ENCODE data around the gene CYP19A1.

CYP19A1 gene
- 0 to 0.04 (median 0) reads per million in 3 experiments for total RNA-seq

DNA sequence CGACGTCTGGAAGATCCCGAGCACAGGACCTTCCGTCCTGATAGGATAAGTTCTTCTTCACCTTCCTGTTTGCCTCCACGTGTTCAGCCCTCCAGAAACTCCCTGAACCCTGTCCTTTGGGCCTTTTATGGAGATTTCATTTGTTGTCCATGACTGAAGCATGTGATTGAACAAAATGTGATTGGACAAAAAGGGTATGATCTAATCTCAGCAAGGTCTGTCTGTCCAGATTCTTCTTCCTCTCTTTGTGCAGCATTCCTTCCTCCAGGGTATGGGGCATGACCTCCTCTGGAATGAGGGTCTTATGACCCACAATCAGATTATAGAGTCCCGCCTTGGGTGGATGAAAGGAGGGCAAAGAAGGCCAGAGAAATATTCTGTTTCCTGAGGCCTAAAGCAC is at the start of gene CYP19A1:
CYP19A1 (minus strand) TSS at position 101 of the 400 bp plus-strand sequence. CDS start 95,684 bp downstream, outside the sequence.
- no peak for DNase-seq

DNA sequence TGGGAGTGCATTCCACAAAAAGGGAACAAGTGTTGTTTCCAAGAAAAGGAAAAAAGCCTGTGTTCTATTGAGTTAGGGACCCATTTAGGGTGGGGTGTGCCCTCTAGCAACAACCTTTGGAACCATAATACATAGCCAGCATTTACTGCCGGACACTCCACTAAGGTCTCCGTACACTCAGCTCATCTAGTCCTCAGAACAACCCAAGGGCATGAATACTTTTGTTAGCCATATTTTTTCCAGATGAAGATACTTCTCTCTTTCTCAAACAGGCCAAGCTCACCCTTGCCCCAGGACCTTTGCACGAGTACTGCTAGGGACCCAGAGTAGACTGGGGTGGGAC is 49.3 kb upstream of the CYP19A1 start:
- DNase-seq: no peak

DNA sequence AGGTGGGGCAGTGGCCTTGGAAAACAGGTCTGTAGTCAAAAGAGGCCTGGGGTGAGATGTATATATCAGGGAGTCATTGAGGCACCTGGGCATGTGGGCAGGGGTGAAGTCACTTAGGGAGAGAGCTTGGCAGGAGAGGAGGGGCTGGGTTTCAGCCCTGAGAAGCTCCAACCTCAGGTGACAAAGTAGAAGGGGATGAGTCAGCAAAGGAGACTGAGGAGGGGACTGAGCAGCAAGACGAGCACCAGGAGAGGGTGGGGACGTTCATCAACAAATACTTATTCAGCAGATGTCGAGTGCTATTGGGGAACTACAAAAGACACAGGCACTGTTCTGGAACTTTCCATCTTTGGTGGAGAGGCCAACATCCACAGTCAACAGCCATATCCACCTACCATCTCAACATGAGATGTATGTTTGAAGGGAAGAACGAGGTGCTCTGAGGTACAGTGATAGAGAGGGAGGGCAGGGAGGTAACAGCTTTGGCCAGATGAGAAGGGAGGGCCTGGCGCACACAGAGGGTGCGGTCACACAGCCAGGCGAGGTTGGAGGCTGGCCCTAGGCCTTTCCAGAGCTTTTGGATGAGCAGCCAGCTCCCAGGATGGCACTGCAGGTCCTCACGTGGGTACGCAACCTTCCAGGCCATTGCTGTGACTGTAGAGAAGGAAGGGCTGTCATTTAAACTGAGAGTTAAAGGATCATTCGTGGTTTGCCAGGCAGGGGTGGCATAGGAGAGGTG is 48.7 kb upstream of the CYP19A1 start:
- no peak for DNase-seq

DNA sequence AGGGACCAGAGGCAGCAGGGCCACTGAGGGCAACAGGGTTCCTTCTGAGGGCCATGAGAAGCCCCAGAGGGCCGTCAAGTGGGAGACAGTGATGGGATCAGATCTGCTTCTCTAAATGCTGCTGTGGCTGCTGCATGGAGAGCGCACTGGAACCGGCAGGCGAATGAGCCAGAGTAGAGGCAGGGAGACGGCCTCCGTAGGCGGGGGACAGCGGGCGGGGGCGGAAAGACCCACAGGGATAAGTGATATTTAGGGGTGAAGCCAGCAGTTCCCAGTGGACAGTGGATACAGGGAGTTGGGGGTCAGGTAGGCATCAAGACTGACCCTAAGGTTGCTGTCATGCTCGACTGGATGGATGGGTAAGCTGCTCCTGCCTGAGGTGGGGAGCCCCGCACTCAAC is 48.1 kb upstream of the CYP19A1 start:
- DNase-seq: no peak

DNA sequence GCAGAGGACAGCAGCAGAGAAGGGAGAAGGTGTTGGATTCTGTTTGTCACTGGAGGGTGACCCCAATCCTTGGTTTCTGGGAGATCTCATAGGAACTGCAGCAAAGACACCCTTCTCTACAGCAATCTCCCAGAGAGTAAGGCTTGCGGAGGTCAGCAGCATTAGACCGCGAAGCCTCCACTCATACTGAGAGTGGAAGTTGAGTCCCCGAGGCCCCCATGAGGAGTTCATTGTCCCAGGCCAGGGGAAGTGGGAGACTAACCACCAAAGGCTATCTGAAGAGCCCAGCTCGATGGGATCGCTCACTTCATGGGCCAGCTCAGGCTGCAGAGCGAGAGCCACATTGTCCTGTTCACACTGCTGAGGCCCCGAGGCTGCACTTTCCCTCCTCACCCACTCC is 47.6 kb upstream of the CYP19A1 start:
- no peak for DNase-seq

DNA sequence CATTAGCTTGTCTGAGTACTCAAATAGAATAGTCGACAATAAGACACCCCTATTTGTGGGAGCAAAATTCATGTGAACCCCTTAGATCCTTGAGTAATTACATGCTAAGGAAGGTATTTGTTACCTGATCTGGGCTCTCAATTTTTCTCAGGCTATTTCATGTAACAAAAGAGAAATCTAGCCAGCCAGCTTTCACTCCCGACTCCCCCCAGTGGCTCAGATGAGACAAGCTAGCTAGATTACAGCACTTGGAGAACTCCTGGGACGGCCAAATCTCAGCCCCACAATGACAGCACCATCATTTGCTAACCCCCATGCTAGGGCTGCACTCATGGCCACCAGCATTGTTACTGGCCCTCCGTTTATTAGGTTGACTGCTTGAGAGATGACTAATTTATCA is 44.4 kb upstream of the CYP19A1 start:
- no peak for DNase-seq

DNA sequence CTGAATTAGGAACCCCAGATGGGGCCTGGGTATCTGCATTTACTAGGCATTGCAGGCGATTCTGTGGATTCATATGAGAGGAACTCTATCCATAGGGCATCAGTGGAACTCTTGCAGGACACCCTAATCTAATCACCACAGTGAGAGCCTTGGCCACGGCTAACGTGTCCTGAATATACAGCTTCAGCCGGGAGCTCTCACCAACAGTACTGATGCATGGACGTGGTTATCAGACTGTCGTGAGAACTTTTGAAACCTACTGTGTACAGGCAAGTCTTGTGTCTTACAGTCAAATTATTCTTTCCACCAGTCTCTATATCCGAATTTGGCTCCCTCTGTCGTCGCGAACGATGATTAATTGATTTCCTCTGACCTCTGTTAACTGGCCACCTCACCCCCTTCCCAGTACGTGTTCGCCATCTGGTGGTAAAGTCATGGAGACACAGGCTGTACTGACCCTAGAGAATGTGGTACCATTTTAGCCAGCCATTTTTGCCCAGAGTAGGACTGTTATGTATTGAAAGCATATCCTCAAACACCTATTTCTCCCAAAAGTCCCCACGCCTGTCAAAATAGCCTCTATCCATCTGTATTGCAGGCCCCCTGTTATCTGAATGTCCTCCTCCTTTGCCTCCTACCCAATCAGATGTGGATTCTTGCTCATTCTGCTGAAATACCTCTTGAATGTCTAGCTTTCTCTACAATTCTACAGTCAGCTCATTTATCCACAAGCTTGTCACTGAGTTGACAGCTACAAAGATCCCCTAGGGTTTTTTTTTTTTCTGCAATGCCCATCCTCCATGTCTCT is 42.8 kb upstream of the CYP19A1 start:
- no peak for DNase-seq

DNA sequence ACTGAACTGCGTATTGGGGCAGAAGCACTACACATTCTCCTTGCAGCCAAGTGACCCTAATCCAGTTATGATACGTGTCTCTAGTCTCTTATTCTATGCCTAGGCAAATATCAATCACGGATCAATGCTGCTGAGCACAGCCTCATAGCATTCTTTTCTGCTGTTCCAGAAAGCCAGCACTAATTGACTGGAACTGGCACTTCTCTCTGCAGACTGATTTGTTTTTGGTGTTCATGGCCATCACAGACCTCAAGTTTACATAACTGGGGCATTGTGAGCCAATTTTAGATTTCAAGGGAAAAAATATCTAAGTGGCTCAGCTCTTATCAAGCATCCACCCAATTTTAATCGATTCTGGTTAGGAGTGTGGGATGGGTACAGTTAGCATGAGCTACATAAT is 41.0 kb upstream of the CYP19A1 start:
- no peak for DNase-seq

DNA sequence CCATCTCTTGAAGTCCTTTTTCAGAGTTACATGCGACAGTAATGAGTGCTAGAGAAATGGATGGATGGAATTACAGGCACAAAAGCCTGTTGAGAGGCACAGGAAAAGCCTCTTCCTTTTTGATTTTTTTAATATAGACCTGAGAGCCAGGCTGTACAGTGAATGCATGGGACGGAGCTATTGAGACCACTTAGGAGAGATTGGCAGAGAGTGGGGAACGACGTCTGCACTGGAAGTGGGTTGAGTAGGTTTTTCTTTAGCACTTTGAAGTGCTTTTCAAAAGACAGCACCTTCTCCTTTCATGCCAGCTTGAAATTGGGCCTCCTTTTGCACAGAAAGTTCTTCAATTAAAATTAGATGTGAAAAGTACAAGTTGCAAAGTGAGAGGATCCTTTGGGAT is 40.0 kb upstream of the CYP19A1 start:
- DNase-seq: no peak

DNA sequence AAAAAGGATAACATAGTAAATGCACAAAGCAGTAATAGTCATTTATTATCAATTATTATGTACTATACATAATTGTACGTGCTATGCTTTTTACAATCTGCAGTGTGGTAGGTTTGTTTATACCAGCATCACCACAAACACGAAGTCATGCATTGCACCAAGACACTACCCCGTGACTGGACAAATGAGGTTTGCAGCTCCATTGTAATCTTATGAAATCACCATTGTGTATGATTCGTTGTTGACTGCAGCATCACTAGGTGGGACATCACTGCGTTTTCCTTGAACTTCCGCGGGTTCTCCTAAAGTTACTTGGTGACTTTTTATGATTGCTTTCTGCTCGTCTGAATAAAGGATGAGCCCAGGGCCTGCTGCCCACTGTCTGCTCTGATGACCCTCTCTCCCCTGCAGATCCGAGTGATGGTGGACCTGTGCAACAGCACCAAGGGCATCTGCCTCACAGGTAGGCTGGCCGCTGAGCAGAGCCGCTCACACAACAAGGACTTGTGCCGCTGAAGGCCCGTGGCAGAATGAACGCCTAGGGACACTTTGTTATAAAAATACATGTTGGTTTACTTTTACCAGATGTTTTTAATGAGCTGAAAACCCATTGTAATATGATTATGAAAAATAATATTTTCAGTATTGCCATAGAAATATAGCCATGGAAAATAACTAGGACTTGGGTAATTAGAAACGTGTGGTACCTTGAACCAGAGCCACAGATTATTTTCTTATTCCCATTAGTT is 38.8 kb upstream of the CYP19A1 start:
- no peak for DNase-seq

DNA sequence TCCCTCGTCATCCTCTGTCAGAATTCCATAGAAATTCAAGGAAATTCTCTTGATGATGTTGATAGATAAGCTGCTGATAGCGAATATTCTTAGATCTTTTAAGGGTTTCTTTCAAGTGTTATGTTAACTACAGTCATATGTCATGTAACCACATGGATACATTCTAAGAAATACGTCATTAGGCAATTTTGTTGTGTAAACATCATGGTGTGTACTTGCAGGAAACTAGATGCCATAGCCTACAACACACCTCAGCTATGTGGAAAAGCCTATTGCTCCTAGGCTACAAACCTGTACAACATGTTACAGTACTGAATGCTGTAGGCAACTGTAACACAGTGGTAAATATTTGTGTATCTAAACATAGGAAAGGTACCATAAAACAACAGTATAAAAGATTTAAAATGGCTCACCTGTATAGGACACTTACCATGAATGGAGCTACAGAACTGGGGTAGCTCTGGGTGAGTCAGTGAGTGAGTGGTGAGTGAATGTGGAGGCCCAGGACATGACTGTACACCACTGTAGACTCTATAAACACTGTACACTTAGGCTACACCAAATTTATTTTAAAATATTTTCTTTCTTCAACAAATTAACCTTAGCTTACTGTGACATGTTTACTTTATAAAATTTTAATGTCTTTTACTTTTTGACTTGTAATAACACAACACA is 37.7 kb upstream of the CYP19A1 start:
- no peak for DNase-seq

DNA sequence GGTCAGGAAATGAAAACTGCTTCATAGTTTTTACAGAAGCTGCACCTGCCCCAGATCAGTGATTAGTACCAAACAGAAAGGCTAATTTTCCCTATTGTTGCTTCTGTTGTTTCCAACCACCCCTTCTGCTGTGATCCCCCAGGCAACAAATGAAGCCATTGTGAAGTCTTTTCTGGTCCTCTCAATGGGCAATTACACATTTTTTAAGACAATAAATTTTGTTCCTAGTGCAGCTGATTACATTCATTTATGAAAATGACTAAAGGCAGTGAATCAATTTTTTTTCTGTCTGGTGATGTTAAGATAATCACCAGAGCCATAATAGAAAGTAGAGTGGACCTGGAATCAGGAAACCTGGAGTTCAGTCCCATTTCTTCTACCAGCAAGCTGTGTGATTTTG is 35.7 kb upstream of the CYP19A1 start:
- no peak for DNase-seq

DNA sequence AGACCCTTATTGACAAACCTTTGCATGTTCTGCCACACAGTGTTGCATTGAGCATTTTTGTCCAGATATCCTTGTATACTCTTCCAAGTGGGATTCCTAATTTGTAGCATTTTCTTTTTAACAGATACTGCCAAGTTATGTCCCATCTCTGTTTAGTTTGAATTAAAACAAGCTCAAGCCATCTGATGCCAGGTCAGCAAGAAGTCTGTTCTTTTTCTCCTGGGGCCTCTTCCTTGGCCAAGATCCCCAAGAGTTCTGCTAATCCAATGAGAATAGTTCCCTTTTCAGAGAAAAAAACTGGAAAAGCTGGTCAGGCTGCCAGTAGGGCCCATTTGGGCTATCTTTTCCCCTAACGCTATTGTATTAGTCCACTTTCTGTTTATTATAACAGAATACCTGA is 32.9 kb upstream of the CYP19A1 start:
- no peak for DNase-seq

DNA sequence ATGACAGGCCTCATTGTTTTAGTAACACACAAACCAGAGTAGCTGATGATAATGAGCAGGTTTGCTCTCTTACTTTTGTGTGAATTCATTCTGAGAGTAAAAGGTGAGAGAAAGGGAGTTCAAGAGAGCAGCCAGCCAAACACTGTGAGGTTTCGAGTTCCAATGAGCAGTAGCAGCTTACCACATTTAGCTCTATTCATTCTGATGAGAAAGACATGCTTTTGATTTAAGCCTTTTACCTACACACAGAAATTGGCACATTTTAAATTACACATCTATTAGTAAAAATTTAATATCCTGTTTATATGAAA is 31.0 kb upstream of the CYP19A1 start:
- no peak for DNase-seq

DNA sequence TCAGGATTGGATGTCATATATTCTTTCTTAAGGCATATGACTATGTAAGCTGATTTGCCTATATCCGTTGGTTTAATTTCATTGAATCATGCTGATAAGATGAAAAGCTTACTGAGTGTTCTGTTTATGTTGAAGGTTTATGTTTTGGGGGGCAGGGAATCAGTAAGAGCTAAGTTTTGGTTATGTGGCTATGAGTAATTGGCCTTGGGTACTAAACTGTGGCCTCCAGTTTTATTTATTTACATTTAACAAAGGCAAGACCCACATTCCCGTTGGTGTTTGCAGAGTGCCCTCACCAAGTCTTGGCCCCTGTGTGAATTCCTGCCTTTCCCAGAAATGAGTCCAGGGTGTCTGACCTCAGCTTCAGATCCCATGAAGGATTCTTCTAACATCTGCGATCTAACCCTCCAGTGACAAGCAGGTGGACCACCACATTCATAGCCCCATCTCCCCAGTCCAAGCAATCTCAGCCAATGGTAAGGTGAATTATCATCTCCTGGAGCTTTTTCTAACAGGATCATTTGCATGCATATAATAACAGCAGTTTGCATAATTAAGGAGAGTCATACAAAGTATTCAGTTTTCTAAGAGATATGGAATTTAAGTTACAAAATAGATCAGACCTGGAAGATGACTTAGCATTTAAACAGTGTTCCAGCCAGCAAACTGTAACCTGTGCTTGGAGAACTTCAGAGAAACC is 30.5 kb upstream of the CYP19A1 start:
- no peak for DNase-seq

DNA sequence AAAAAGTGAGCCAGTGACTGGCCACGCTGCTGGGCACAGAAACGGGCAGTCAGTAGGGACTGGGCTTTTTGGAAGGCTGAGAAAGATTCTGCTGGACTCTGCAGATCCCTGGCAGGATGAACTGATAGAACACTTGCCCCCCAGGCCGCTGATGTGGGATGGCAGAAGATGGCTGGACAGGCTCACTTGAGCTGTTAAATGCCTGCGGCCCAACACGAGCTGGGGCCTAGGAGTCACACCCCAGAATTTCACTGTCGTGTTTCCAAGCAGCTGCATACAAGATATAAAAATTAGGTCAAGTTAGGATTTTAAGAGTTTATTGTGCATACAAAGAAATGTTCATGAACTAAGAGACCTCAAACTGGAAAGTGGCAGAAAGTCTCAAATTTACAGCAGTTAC is 29.9 kb upstream of the CYP19A1 start:
- no peak for DNase-seq

DNA sequence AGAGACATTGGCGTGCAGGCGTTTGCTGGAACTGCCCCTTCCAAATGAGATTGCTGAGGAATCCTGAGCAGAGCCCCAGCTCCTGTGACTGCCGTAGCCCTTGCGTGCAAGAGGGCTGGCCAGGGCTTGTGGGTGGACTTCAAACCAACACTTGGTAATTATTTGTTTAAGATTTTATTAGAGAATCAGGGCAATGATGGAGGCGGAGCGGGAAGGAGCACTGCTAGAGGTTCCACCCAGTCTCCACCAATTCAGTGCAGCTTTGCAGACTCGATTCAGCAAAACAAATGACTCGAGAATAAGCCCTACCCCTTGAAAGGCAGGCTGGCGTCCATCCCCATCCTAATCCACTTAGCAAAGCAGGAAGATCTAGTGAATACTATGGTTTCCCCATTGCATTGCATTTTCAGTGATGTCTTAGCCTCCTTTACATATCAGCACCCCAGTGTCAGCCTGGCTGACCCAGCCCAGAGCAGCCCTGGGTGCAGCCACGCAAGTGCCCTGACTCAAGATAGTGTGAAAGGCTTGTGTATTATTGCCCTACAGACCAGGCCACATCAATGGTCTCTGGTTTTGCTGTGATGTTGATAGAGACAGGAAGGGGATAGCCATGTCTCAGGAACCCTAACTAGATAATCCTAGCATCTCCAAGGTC is 29.1 kb upstream of the CYP19A1 start:
- DNase-seq: no peak

DNA sequence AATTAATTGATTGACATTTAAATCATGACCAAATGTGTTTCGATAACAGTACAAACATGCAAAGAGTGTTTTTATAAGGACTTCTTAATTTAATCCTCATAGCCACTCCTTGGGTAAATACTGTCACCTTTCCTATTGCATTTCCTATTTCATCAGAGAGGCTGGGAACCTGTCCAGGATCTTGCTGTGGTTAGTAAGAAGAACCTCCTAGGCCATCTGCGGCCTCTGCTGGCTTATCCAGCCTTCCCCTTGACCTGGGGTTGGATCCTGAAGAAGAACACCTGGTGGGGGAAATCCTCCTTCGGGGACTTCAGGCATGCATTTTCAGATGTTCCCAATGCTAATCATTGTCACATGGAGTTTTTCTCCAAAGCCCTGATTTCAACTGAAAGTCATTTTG is 28.5 kb upstream of the CYP19A1 start:
- no peak for DNase-seq

DNA sequence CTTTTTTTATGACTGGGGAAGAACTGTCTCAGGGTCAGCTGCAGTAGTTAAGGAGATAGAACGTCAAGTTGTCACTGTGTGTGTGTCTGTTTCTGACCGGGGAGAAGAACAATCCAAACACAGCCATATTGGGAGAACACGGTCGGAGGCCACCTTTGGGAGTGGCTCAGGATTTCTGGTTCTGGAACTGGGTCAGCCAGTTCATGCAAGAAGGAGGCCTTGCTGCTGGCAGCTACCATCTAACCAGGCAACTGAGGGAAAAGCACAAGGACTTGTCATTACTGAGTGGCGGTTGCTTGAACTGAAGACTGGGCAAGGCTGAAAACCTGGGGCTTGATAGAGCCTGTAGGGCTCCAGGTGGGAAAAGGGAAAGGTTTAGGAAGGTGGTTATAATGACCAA is 27.7 kb upstream of the CYP19A1 start:
- DNase-seq: no peak

DNA sequence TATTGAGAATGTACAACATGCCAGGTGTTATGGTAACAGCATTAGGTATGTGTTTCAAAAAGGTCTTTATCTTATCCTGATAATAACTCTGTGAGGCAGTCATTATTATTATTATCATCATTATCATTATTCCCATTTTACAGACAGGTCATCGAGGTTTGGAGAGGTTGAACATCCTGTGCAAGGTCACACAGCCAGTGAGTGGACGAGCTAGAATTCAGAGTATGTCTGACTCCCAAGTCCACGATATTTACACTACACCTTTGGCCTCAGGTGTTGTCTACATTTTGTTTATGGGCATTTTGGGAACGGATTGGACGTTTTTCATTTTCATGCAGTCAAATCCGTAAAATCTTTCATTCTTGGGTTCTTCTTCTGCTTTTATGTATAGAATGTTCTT is 27.0 kb upstream of the CYP19A1 start:
- DNase-seq: no peak

DNA sequence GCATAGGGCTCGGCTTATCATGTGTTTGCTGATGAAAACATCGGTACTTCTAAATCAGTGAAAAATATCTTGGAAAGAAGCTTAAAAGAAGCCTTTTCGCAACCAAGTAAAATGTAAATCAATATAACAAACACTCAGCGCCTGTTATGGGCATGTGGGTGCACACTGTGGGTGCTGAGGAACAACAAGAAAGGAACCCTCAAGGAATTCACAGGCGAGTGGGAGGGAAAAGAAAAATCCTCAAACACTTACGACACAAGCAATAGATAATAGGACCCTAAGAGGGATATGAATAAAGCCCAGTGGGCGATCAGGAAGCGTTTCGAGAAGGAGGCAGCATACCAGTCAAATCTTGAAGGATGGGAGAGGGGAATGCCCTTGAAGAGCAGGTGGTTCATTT is 25.0 kb upstream of the CYP19A1 start:
- DNase-seq: no peak

DNA sequence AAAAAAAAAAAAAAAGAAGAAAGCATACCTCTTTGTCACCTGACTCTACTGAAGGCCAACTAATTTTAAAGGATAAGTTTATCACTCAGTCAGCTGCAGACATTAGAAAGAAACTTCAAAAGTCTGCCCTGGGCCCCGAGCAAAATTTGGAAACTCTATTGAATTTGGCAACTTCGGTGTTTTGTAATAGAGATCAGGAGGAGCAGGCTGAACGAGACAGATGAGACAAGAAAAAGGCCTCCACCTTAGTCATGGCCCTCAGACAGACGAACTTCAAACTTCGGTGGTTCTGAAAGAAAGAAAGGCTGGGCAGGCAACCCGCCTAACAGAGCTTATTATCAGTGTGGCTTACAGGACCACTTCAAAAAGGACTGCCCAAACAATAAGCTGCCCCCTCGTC is 21.6 kb upstream of the CYP19A1 start:
- DNase-seq: no peak
